SK-N-SH (cell line): ENCODE data around the gene WBP1. TPM values are rescaled to one million over a fixed set of nuclear protein-coding genes. Genes with fewer than 3 reads are reported as not detected.
A peak's percentile ranks its signal among the peaks of the same experiment; 100 is the strongest.

Experiments used
- CTCF ChIA-PET: fragments of 300-600, 350-600 bp; formaldehyde crosslinking; extraction: SDS; loops from one replicate; lab custom pipeline; 2021; lab: Yijun Ruan, JAX
- POLR2A ChIA-PET: fragments of 350-600 bp; sonication (Branson Sonifier 250); formaldehyde crosslinking; extraction: SDS; loops from one replicate; lab custom pipeline; 2020; ENCODE audit warnings: antibody characterized with exemption, inconsistent platforms; lab: Yijun Ruan, JAX
- DNase-seq: peaks from one replicate; pipeline ENCODE4 v3.0.0; 2012
- H2AFZ ChIP-seq: fragments of 200-600 bp; sonication (generic); 2 replicates; pipeline ENCODE4 v1.8.1; 2016; ENCODE audit warnings: antibody characterized with exemption, mild to moderate bottlenecking, low read depth
- H3F3A ChIP-seq: fragments of 200-600 bp; sonication (generic); replicated peaks from 2 replicates; pipeline ENCODE3; 2016; ENCODE audit warnings: antibody characterized with exemption, mild to moderate bottlenecking; ENCODE audit not compliant: insufficient read depth
- H3K27ac ChIP-seq, 2 experiments: fragments of 200-500 bp in 1 of 2; fragments of 200-600 bp in 1 of 2; sonication (Bioruptor generic) in 1 of 2; sonication (generic), shearing (Covaris generic) in 1 of 2; 2 replicates each; pipeline versions ENCODE4 v1.5.1 to v1.6.1; 2014 to 2016; ENCODE audit warnings: low read depth in 2 of 2, inconsistent platforms in 1 of 2, low read length in 1 of 2, mild to moderate bottlenecking in 1 of 2, mixed read lengths in 1 of 2
- H3K27me3 ChIP-seq: fragments of 200-600 bp; sonication (generic), shearing (Covaris generic); 2 replicates; pipeline ENCODE4 v1.6.1; 2016; ENCODE audit warnings: mixed run types; ENCODE audit not compliant: insufficient read depth
- H3K36me3 ChIP-seq, 2 experiments: fragments of 200-500 bp in 1 of 2; fragments of 200-600 bp in 1 of 2; sonication (Bioruptor generic) in 1 of 2; sonication (generic) in 1 of 2; replicated peaks in 1 of 2; 2 replicates each; pipeline versions ENCODE3 to v1.5.1; 2014 to 2016; ENCODE audit warnings: low read length in 1 of 2, mild to moderate bottlenecking in 1 of 2; ENCODE audit not compliant: insufficient read depth in 2 of 2, control insufficient read depth in 1 of 2
- H3K4me1 ChIP-seq, 2 experiments: fragments of 200-500 bp in 1 of 2; fragments of 200-600 bp in 1 of 2; sonication (Bioruptor generic) in 1 of 2; sonication (generic), shearing (Covaris generic) in 1 of 2; 2 replicates each; pipeline versions ENCODE4 v1.5.1 to v1.6.1; 2014 to 2016; ENCODE audit warnings: low read depth in 1 of 2, low read length in 1 of 2, mixed run types in 1 of 2; ENCODE audit not compliant: insufficient read depth in 2 of 2, control insufficient read depth in 1 of 2
- H3K4me2 ChIP-seq: fragments of 200-600 bp; sonication (generic), shearing (Covaris generic); 2 replicates; pipeline ENCODE4 v1.6.1; 2017; ENCODE audit warnings: mixed run types
- H3K4me3 ChIP-seq, 2 experiments: fragments of 200-500 bp in 1 of 2; fragments of 200-600 bp in 1 of 2; sonication (Bioruptor generic) in 1 of 2; sonication (generic), shearing (Covaris generic) in 1 of 2; 2 replicates each; pipeline versions ENCODE4 v1.5.1 to v1.8.1; 2014 to 2016; ENCODE audit warnings: low read depth in 2 of 2, inconsistent platforms in 1 of 2, low read length in 1 of 2, mild to moderate bottlenecking in 1 of 2, mixed read lengths in 1 of 2, moderate library complexity in 1 of 2
- H3K79me2 ChIP-seq: fragments of 200-600 bp; sonication (generic); 2 replicates; pipeline ENCODE4 v1.8.1; 2017; ENCODE audit warnings: mild to moderate bottlenecking; ENCODE audit not compliant: insufficient read depth
- H3K9ac ChIP-seq: fragments of 200-600 bp; sonication (generic); 2 replicates; pipeline ENCODE4 v1.6.1; 2017; ENCODE audit warnings: mixed run types
- H3K9me2 ChIP-seq: fragments of 200-600 bp; sonication (generic); 2 replicates; pipeline ENCODE4 v1.6.1; 2017; ENCODE audit warnings: mixed run types
- H3K9me3 ChIP-seq: fragments of 200-600 bp; sonication (generic); 2 replicates; pipeline ENCODE4 v1.6.1; 2017; ENCODE audit warnings: mixed run types, mild to moderate bottlenecking, moderate library complexity
- H4K20me1 ChIP-seq: fragments of 200-600 bp; sonication (generic); 2 replicates; pipeline ENCODE4 v1.6.1; 2017; ENCODE audit warnings: mild to moderate bottlenecking, mixed run types; ENCODE audit not compliant: insufficient read depth
- FOXM1 ChIP-seq: IDR thresholded peaks from 2 replicates; pipeline ENCODE4 v1.4.0; 2012; ENCODE audit warnings: low read depth, mild to moderate bottlenecking
- JUND ChIP-seq: IDR thresholded peaks from 2 replicates; pipeline ENCODE4 v1.4.0; 2012
- MXI1 ChIP-seq: IDR thresholded peaks from 2 replicates; pipeline ENCODE4 v1.6.1; 2012; ENCODE audit warnings: mild to moderate bottlenecking, low read depth, low read length, improper control_type of control experiment
- RCOR1 ChIP-seq: fragments of 150-350 bp; IDR thresholded peaks from 2 replicates; pipeline ENCODE4 v1.6.1; 2017; ENCODE audit warnings: antibody characterized with exemption, low read length
- RFX5 ChIP-seq: IDR thresholded peaks from 2 replicates; pipeline ENCODE4 v1.6.1; 2012; ENCODE audit warnings: mild to moderate bottlenecking, improper control_type of control experiment, low read length
- TAF1 ChIP-seq: IDR thresholded peaks from 2 replicates; pipeline ENCODE4 v1.6.1; 2012; ENCODE audit warnings: low read depth, mild to moderate bottlenecking, low read length, moderate library complexity, borderline replicate concordance
- TCF12 ChIP-seq: IDR thresholded peaks from 2 replicates; pipeline ENCODE4 v1.4.0; 2012
- YY1 ChIP-seq: IDR thresholded peaks from 2 replicates; pipeline ENCODE4 v1.4.0; 2012; ENCODE audit warnings: low read depth, mild to moderate bottlenecking
- WGBS: methylation state at CpG from one replicate; pipeline ENCODE4 v1.1.6; 2017; ENCODE audit warnings: low lambda C conversion rate; 5-methylcytosine and 5-hydroxymethylcytosine counted together
- polyA plus RNA-seq, 3 experiments: library from polyadenylated mRNA; depleted of rRNA; stranded (reverse); fragments of >200 nt; gene quantifications; 2 replicates each; pipeline ENCODE4 v1.2.3, GENCODE V29; 2012
- TF ChIP-seq, protein P1 (sequence below): IDR thresholded peaks from 2 replicates; pipeline ENCODE4 v1.6.1; 2012; ENCODE audit warnings: mild to moderate bottlenecking, low read depth, low read length, moderate library complexity
- TF ChIP-seq, protein P2 (sequence below): fragments of 150-350 bp; IDR thresholded peaks from 2 replicates; pipeline ENCODE4 v1.6.1; 2017; ENCODE audit warnings: antibody characterized with exemption, low read length, low read depth, borderline replicate concordance

The WBP1 gene
- polyA plus RNA-seq, 1 of the 3 experiments (the other 2 are of a cell fraction), result 184 TPM

GRCh38 chr2:74501335-74502071 lies 43.3 kb downstream of the WBP1 start:
- no peak overlapping the region for H2AFZ ChIP-seq
- no peaks in the 10 kb centered on the region for H3K27me3 ChIP-seq
- WGBS, result 84% methylated on average over 18 of the region's 18 CpGs
- H3K27ac ChIP-seq, result peak overlapping the region in 1 of 2 experiments; percentile 76; a peak in 2 of 4 replicates
- no peak for TF ChIP-seq YY1
- TF ChIP-seq, protein P1, sequence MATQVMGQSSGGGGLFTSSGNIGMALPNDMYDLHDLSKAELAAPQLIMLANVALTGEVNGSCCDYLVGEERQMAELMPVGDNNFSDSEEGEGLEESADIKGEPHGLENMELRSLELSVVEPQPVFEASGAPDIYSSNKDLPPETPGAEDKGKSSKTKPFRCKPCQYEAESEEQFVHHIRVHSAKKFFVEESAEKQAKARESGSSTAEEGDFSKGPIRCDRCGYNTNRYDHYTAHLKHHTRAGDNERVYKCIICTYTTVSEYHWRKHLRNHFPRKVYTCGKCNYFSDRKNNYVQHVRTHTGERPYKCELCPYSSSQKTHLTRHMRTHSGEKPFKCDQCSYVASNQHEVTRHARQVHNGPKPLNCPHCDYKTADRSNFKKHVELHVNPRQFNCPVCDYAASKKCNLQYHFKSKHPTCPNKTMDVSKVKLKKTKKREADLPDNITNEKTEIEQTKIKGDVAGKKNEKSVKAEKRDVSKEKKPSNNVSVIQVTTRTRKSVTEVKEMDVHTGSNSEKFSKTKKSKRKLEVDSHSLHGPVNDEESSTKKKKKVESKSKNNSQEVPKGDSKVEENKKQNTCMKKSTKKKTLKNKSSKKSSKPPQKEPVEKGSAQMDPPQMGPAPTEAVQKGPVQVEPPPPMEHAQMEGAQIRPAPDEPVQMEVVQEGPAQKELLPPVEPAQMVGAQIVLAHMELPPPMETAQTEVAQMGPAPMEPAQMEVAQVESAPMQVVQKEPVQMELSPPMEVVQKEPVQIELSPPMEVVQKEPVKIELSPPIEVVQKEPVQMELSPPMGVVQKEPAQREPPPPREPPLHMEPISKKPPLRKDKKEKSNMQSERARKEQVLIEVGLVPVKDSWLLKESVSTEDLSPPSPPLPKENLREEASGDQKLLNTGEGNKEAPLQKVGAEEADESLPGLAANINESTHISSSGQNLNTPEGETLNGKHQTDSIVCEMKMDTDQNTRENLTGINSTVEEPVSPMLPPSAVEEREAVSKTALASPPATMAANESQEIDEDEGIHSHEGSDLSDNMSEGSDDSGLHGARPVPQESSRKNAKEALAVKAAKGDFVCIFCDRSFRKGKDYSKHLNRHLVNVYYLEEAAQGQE, result peak; percentile 59; the same call in 1 of the 2 replicates
- no peak for TF ChIP-seq MXI1
- TF ChIP-seq RCOR1, result no peak
- H3K4me1 ChIP-seq, result peaks cover 12 to 33% of the 10 kb centered on the region in 2 experiments; a peak in 2 of 4 replicates
- peak; percentile 63 for DNase-seq
- no peak overlapping the region for H3K9ac ChIP-seq
- H3K36me3 ChIP-seq, result peaks cover 15 to 18% of the 10 kb centered on the region in 2 experiments
- peaks cover 8% of the 10 kb centered on the region for H3F3A ChIP-seq
- no peaks in the 10 kb centered on the region for H3K9me2 ChIP-seq
- no peaks in the 10 kb centered on the region for H4K20me1 ChIP-seq
- ChIA-PET POLR2A (interaction anchor here (0.7 to 3.1 kb wide), 11 partner anchors 9 to 86 kb away, joined by 3 to 19 read pairs (median 6); partner anchors contain the start of genes AUP1, CCDC142, HTRA2 and MRPL53), CTCF (interaction anchor here (0.5 to 3.7 kb wide), 8 partner anchors 18 to 678 kb away, joined by 3 to 21 read pairs (median 3); partner anchors contain the start of genes CCDC142, LOXL3, MRPL53 and TTC31)
- H3K4me2 ChIP-seq, result no peak overlapping the region
- H3K79me2 ChIP-seq, result peaks cover 10% of the 10 kb centered on the region; the same call in 1 of the 2 replicates
- H3K4me3 ChIP-seq, result no peak overlapping the region
- H3K9me3 ChIP-seq, result no peaks in the 10 kb centered on the region

- no peaks in the 10 kb centered on the region for H3K9me3 ChIP-seq
- no peak overlapping the region; a peak in 1 of 4 replicates for H3K27ac ChIP-seq
- H3K4me3 ChIP-seq, result no peak overlapping the region
- peaks cover 17% of the 10 kb centered on the region; the same call in 1 of the 2 replicates for H3K79me2 ChIP-seq
- no peaks in the 10 kb centered on the region for H3K27me3 ChIP-seq
- H3K9me2 ChIP-seq, result no peaks in the 10 kb centered on the region
- no peak overlapping the region for H3K9ac ChIP-seq
- WGBS, result 93% methylated on average over 32 of the region's 32 CpGs
- TF ChIP-seq, protein P2, sequence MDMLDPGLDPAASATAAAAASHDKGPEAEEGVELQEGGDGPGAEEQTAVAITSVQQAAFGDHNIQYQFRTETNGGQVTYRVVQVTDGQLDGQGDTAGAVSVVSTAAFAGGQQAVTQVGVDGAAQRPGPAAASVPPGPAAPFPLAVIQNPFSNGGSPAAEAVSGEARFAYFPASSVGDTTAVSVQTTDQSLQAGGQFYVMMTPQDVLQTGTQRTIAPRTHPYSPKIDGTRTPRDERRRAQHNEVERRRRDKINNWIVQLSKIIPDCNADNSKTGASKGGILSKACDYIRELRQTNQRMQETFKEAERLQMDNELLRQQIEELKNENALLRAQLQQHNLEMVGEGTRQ, result no peak
- TF ChIP-seq JUND, result no peak
- no peak for TF ChIP-seq TCF12
- no peak for TF ChIP-seq TAF1
- no peak for TF ChIP-seq RFX5
- TF ChIP-seq FOXM1, result no peak
- TF ChIP-seq MXI1, result no peak
- TF ChIP-seq, all 33 proteins: peak for 0
- no peak for DNase-seq
- Histone ChIP-seq H3F3A (peaks cover 8% of the 10 kb centered on the region), H3K4me1 (peaks cover 12 to 37% of the 10 kb centered on the region in 2 experiments; a peak in 2 of 4 replicates), H4K20me1 (no peaks in the 10 kb centered on the region), H3K36me3 (peaks cover 15 to 20% of the 10 kb centered on the region in 2 experiments), H2AFZ (no peak overlapping the region), H3K4me2 (no peak overlapping the region)
- ChIA-PET CTCF (interaction anchor here (1.0 to 3.1 kb wide), 4 partner anchors 19 to 678 kb away, joined by 3 to 21 read pairs (median 12); partner anchors contain the start of genes CCDC142 and TTC31), POLR2A (interaction anchor here (1.4 to 3.1 kb wide), 3 partner anchors 8 to 11 kb away, joined by 3 to 9 read pairs (median 7); no protein-coding TSS in a partner anchor)
These were observed 44.0 kb downstream of the WBP1 start for GRCh38 chr2:74502147-74502719.
